GM19099 (cell line): Measurements from ENCODE around the gene REG1A.

Source experiments
- POLR2A ChIP-seq: IDR thresholded peaks from 3 replicates; pipeline ENCODE4 v1.6.1; 2011; ENCODE audit warnings: low read depth; ENCODE audit not compliant: insufficient read length; ENCODE audit errors: extremely low read depth

The REG1A gene

DNA sequence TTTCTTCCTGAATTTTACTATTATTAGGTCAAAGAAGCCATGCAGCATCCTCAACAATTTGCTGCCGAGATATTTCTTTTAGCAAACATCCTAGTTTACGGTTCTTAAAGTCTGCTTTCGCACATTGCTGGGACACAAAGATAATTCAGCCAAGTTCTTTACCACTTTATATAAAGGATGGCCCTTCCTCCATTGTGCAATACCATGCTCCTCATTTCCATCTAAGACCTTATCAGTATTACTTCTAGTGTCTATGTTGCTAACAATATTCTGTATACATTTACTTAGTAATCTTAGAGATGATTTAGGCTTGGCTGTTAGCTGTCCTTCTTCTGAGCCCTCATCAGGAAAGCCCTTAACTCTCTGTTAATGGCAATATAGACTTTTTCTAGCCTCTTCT, 8.0 kb upstream of the REG1A start:
- no peak for TF ChIP-seq POLR2A

GRCh38 chr2:79114797-79115494, 5.3 kb upstream of the REG1A start:
- no peak for TF ChIP-seq POLR2A

DNA sequence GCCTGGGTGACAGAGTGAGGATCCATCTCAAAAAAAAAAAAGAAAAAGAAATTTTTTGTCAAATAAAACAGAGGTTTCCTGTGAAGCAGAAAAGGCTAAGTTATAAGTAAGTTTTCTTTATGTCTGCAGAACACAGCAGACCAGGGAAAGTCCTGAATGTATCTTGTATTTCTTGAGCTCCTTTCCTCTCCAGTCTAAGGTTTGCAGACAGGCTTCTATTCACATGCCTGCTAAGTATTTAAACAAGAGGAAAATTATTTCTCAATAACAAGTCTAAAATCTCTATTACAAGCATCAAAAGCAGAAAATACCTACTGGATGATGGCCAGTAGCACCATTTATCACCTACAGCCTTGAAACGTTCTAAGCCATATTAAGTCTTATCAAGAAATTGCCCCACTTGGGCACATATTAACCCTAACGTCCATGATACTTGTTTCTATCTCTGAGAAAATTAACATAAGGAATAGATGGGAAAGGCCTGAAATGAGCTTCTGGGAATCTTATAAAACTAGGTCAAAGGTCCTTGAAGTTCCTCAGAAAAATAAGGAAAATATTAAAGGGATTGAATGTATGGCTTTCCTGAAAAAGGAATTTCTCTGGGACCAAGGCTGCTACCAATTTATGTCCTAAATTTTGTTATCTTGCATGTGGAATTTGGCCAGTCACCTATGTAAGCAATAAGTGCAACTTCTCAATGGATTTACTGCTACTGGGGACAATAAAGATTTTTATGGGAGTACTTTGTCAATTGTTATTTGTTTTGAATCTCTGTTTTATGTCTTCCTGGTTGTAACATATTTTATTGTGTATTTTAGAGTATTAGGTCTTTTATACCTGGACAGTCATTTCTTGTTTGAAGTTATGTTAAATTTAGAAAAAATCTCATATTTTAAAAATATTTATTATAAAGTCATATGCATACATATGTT, 3.0 kb upstream of the REG1A start:
- no peak for TF ChIP-seq POLR2A

DNA sequence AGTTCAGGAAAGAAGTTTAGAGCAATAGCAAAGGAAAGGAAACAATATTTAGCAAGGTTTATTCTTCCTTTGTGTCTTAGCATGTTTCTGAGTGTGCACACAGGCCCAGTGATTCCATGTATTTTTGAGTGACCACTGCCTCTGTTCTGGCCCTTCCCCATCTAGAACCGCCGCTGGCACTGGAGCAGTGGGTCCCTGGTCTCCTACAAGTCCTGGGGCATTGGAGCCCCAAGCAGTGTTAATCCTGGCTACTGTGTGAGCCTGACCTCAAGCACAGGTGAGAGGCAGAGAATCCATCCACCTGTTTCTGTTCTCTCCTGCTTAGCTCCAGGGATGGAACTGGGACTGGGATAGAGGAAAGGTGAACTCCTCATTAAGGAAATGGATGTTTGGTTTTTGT, 2.4 kb downstream of the REG1A start:
- no peak for TF ChIP-seq POLR2A

DNA sequence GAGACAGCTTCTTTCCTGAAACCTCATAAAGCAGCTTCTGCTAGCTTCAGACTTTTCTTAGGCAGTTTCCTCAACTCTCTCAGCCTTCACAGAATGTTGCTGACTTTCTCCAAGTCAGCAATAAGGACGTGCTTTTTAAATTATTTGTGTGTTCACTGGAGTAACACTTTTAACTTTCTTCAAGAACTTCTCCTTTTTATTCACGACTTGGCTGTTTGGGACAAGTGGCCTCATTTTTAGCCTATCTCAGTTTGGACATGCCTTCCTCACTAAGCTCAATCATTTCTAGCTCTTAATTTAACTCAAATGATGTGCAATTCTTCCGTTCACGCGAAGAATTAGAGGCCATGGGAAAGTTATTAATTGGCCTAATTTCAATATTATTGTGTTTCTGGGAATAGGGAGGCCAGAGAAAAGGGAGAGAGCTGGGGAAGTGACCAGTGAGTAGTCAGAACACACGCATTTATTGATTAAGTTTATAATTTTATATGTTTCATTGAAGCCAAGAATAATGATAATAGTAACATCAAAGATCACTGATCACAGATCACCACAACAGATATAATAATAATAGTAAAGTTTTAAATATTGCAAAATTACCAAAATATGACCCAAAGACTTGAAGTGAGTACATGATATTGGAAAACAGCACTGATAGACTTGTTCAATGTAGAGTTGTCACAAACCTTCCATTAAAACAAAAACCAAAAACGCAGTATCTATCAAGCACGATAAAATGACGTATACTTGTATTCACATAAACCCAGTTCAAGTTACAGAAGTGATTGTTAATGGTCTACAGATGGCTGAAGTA, 4.8 kb downstream of the REG1A start:
- TF ChIP-seq POLR2A, result no peak

- no peak for TF ChIP-seq POLR2A
Measured at GRCh38 chr2:79125721-79125985, 5.4 kb downstream of the REG1A start.

GRCh38 chr2:79128406-79128805, 8.1 kb downstream of the REG1A start:
- TF ChIP-seq POLR2A, result no peak

GRCh38 chr2:79129260-79129659, 9.0 kb downstream of the REG1A start:
- TF ChIP-seq POLR2A, result no peak

DNA sequence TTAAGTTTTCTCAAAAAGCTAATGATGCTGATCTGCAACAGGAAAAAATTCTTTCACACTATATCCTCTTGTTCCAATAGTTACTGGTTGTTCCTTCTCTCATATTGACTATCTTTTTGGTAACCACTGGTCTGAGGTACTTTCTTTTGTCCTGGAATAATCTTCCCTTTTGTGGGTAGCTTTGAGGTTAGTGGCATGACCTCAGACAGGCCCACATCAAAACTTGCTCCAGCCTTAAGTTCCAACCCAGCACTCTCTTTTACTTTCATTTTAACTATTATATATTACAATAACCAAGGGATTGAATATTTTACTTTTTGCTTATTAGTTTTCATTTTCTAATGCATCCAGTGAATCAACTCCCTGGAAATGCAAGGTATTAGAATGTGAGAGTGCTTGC, 9.5 kb downstream of the REG1A start:
- no peak for TF ChIP-seq POLR2A

- no peak for TF ChIP-seq POLR2A
Measured at GRCh38 chr2:79131687-79132086, 11.4 kb downstream of the REG1A start.

DNA sequence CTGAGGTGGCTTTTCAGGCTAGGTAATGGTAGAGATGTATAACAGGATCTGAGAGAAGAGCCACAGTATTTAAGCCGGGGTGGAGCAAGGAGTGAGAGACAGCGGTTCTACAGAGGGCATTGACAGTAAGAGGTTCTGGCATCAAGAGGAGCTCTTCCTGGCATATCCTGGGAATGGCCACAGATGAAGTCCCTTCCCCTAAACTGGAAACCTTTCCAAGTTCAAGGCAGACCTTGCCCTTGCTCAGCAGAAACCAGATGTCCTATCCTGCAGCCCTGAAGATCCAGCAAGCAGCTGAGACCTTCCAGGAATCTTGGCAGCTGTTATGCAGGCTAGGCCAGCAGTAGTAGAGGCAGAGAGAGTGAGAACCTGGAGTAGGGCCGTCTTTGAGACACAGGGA, 18.1 kb downstream of the REG1A start:
- no peak for TF ChIP-seq POLR2A

DNA sequence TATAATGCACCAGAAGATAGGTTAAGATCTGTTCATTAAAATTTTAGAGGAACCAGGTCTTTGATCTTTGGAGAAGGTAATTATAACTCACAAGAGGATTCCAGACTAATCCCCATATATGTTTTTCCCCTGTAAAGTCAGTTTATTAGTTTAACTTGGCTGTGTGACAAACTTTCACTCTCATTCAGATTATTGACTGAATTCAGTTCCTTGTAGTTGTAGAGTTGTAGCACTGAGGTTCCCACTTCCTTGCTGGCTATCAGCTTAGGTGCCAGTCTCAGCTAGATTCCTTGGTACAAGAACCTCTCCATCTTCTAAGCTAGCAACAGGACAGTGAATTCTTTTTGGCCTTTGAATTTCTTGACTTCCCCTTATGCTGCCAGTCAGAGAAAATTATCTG, 19.1 kb downstream of the REG1A start:
- TF ChIP-seq POLR2A, result no peak

- no peak for TF ChIP-seq POLR2A
Measured at GRCh38 chr2:79155826-79156476, 35.7 kb downstream of the REG1A start.

- TF ChIP-seq POLR2A, result no peak
Measured at GRCh38 chr2:79159030-79159429, 38.7 kb downstream of the REG1A start.

- no peak for TF ChIP-seq POLR2A
Measured at GRCh38 chr2:79159653-79160052, 39.4 kb downstream of the REG1A start, which contains the start of gene REG3A. Gene REG3A, minus strand, starts transcription at chr2:79159753. Its CDS starts 348 bp downstream, at chr2:79159405.
